A549 (cell line): ENCODE data around the gene RELT. TPM values are rescaled to one million over a fixed set of nuclear protein-coding genes. Genes with fewer than 3 reads are reported as not detected.

Experiments
- ATAC-seq, 2 experiments: fragments of 200-7000 bp in 1 of 2; fragments of >200 bp in 1 of 2; cut with Nextera tagmentation in 1 of 2; cut with Tn5 transposase in 1 of 2; 3 replicates each; pipeline versions ENCODE4 v1.8.0 to v1.9.1; 2018 to 2020; ENCODE audit warnings: mild to moderate bottlenecking in 1 of 2, moderate library complexity in 1 of 2
- CTCF ChIA-PET: fragments of 300-600 bp; sonication (Branson Sonifier 250); formaldehyde crosslinking; extraction: SDS; loops from one replicate; lab custom pipeline; 2021; ENCODE audit warnings: antibody characterized with exemption, inconsistent platforms; lab: Yijun Ruan, JAX
- POLR2A ChIA-PET: fragments of 350-600 bp; formaldehyde crosslinking; extraction: SDS; loops from one replicate; lab custom pipeline; 2021; ENCODE audit warnings: antibody characterized with exemption, inconsistent platforms; lab: Yijun Ruan, JAX
- DNase-seq, 2 experiments: peaks; one replicate each; pipeline versions ENCODE4 v3.0.0 to v3.0.0-alpha.2; 2011 to 2016; ENCODE audit warnings: low read depth in 1 of 2, low spot score in 1 of 2
- FAIRE-seq: peaks from 2 replicates; lab custom pipeline; 2011; peaks lifted over from hg19 to GRCh38; lab: Jason Lieb, UNC
- H3K27ac ChIP-seq, 2 experiments: fragments of >200 bp; sonication (Bioruptor Twin); formaldehyde crosslinking; 3 replicates each; pipeline ENCODE4 v1.5.1; 2016 to 2017
- H3K4me1 ChIP-seq: fragments of >200 bp; sonication (Bioruptor Twin); formaldehyde crosslinking; 3 replicates; pipeline ENCODE4 v1.6.1; 2016
- H3K4me2 ChIP-seq: fragments of >200 bp; sonication (Bioruptor Twin); formaldehyde crosslinking; 3 replicates; pipeline ENCODE4 v1.6.1; 2016
- H3K4me3 ChIP-seq: fragments of >200 bp; sonication (Bioruptor Twin); formaldehyde crosslinking; 3 replicates; pipeline ENCODE4 v1.5.1; 2016
- H3K9me3 ChIP-seq: fragments of >200 bp; sonication (Bioruptor Twin); formaldehyde crosslinking; 3 replicates; pipeline ENCODE4 v1.6.1; 2016
- BCL3 ChIP-seq: fragments of >200 bp; sonication (Bioruptor Twin); formaldehyde crosslinking; IDR thresholded peaks from 3 replicates; pipeline ENCODE4 v1.6.1; 2016
- BHLHE40 ChIP-seq: IDR thresholded peaks from 2 replicates; pipeline ENCODE4 v1.6.1; 2012; ENCODE audit warnings: low read depth, low read length, inconsistent platforms
- GATA3 ChIP-seq: IDR thresholded peaks from 2 replicates; pipeline ENCODE4 v1.6.1; 2012; ENCODE audit warnings: borderline replicate concordance
- HEYL ChIP-seq: fragments of 250-450 bp; sonication (Bioruptor Pico); IDR thresholded peaks from 2 replicates; pipeline ENCODE4 v1.8.0; 2021; ENCODE audit warnings: mild to moderate bottlenecking, moderate library complexity
- JUN ChIP-seq, 2 experiments: fragments of >200 bp; sonication (Bioruptor Twin); formaldehyde crosslinking; IDR thresholded peaks; 2 replicates in 1 of 2; 3 replicates in 1 of 2; pipeline ENCODE4 v1.6.1; 2016 to 2017
- JUNB ChIP-seq: fragments of >200 bp; sonication (Bioruptor Twin); formaldehyde crosslinking; IDR thresholded peaks from 2 replicates; pipeline ENCODE4 v1.6.1; 2016
- KDM1A ChIP-seq: fragments of 200-600 bp; sonication (generic); IDR thresholded peaks from 2 replicates; pipeline ENCODE4 v1.6.1; 2016; ENCODE audit warnings: low read depth, mild to moderate bottlenecking
- POLR2A ChIP-seq: IDR thresholded peaks from 2 replicates; pipeline ENCODE4 v1.6.1; 2012; ENCODE audit warnings: mild to moderate bottlenecking, low read length
- RAD21 ChIP-seq, 2 experiments: fragments of >200 bp in 1 of 2; sonication (Bioruptor Twin) in 1 of 2; formaldehyde crosslinking in 1 of 2; IDR thresholded peaks in 1 of 2; conservative IDR thresholded peaks in 1 of 2; 2 replicates in 1 of 2; 3 replicates in 1 of 2; pipeline ENCODE4 v1.6.1; 2012 to 2018; ENCODE audit warnings: inconsistent platforms in 1 of 2
- RCOR1 ChIP-seq: fragments of 150-350 bp; IDR thresholded peaks from 2 replicates; pipeline ENCODE4 v1.6.1; 2014; ENCODE audit warnings: antibody characterized with exemption, low read length, low read depth
- ZFP36 ChIP-seq: fragments of 450-650 bp; IDR thresholded peaks from 2 replicates; pipeline ENCODE4 v1.6.1; 2014; ENCODE audit warnings: borderline replicate concordance; ENCODE audit not compliant: partially characterized antibody
- WGBS: methylation state at CpG from one replicate; pipeline ENCODE4 v1.1.6; 2017; ENCODE audit errors: missing lambda C conversion rate; 5-methylcytosine and 5-hydroxymethylcytosine counted together
- polyA plus RNA-seq, 4 experiments: library from polyadenylated mRNA; depleted of rRNA in 3 of 4; stranded (reverse); fragments of >200 nt; fragmentation: RNase III in 1 of 4; extraction: RNeasy Plus Mini Kit Qiagen cat#74134 plus additional on column Dnase treatment in 1 of 4; gene quantifications; 2 replicates in 3 of 4; 3 replicates in 1 of 4; pipeline ENCODE4 v1.2.3, GENCODE V29; 2011 to 2017
- TF ChIP-seq, protein P1 (sequence below): fragments of >200 bp; sonication (Bioruptor Twin); formaldehyde crosslinking; IDR thresholded peaks from 3 replicates; pipeline ENCODE4 v1.5.1; 2016
- TF ChIP-seq, protein P2 (sequence below): fragments of 200-600 bp; sonication (generic); IDR thresholded peaks from 2 replicates; pipeline ENCODE4 v1.6.1; 2016; ENCODE audit warnings: antibody characterized with exemption, mild to moderate bottlenecking, moderate library complexity

RELT gene
- polyA plus RNA-seq, 2 of the 4 experiments (the other 2 are of a cell fraction): 2.9 to 5.2 TPM

DNA sequence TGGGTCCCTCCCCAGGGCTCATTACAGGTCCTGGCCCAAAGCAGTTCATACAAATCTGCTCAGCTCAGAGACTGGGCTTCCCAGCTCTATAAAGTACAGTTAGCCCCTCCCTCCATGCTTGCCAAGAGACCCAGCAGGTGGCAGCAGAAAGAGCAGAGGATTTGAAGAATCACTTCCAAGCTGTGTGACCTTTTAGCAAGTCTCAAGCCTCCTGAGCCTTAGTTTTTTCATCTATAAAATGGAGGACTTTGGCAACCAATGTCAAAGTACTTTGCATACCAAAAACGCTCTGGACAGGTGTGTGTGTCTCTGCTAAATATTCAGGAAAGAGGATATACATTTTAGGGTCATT, 26.6 kb downstream of the RELT start:
- Histone ChIP-seq H3K9me3 (no peaks in the 10 kb centered on the region), H3K4me3 (no peak overlapping the region), H3K4me2 (no peak overlapping the region), H3K4me1 (no peaks in the 10 kb centered on the region), H3K27ac (no peak overlapping the region)
- DNase-seq (no peak), ATAC-seq (peak; percentile 36 to 62; a peak in 4 of 6 replicates), FAIRE-seq (no peak)
- POLR2A ChIA-PET: no interaction called here
- WGBS: 31% methylated on average over 1 of the region's 1 CpG
- peak; percentile 43 for TF ChIP-seq ZFP36
- peak in 1 of 2 experiments; percentile 11; a peak in 1 of 5 replicates for TF ChIP-seq RAD21 (conservative IDR thresholded peaks at IDR 0.05 in 1 of 2, IDR thresholded peaks at IDR 0.05 in 1 of 2)
- TF ChIP-seq JUNB: no peak
- TF ChIP-seq, protein P1, sequence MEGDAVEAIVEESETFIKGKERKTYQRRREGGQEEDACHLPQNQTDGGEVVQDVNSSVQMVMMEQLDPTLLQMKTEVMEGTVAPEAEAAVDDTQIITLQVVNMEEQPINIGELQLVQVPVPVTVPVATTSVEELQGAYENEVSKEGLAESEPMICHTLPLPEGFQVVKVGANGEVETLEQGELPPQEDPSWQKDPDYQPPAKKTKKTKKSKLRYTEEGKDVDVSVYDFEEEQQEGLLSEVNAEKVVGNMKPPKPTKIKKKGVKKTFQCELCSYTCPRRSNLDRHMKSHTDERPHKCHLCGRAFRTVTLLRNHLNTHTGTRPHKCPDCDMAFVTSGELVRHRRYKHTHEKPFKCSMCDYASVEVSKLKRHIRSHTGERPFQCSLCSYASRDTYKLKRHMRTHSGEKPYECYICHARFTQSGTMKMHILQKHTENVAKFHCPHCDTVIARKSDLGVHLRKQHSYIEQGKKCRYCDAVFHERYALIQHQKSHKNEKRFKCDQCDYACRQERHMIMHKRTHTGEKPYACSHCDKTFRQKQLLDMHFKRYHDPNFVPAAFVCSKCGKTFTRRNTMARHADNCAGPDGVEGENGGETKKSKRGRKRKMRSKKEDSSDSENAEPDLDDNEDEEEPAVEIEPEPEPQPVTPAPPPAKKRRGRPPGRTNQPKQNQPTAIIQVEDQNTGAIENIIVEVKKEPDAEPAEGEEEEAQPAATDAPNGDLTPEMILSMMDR: peak; percentile 37
- TF ChIP-seq, protein P2, sequence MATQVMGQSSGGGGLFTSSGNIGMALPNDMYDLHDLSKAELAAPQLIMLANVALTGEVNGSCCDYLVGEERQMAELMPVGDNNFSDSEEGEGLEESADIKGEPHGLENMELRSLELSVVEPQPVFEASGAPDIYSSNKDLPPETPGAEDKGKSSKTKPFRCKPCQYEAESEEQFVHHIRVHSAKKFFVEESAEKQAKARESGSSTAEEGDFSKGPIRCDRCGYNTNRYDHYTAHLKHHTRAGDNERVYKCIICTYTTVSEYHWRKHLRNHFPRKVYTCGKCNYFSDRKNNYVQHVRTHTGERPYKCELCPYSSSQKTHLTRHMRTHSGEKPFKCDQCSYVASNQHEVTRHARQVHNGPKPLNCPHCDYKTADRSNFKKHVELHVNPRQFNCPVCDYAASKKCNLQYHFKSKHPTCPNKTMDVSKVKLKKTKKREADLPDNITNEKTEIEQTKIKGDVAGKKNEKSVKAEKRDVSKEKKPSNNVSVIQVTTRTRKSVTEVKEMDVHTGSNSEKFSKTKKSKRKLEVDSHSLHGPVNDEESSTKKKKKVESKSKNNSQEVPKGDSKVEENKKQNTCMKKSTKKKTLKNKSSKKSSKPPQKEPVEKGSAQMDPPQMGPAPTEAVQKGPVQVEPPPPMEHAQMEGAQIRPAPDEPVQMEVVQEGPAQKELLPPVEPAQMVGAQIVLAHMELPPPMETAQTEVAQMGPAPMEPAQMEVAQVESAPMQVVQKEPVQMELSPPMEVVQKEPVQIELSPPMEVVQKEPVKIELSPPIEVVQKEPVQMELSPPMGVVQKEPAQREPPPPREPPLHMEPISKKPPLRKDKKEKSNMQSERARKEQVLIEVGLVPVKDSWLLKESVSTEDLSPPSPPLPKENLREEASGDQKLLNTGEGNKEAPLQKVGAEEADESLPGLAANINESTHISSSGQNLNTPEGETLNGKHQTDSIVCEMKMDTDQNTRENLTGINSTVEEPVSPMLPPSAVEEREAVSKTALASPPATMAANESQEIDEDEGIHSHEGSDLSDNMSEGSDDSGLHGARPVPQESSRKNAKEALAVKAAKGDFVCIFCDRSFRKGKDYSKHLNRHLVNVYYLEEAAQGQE: no peak
- CTCF ChIA-PET: interaction anchor here (0.6 to 24.4 kb wide), 13 partner anchors 10 to 411 kb away, joined by 3 to 667 read pairs (median 4); partner anchors contain the start of gene RELT

- no peak for TF ChIP-seq POLR2A
- no peak for TF ChIP-seq HEYL
- TF ChIP-seq BHLHE40: no peak
- TF ChIP-seq JUN (IDR thresholded peaks at IDR 0.05): no peak
- TF ChIP-seq, protein P1: no peak
- TF ChIP-seq KDM1A: no peak
- no peak for TF ChIP-seq RCOR1
- no peak for TF ChIP-seq GATA3
- no peak for TF ChIP-seq JUNB
- no peak for TF ChIP-seq BCL3
- 85% methylated on average over 5 of the region's 5 CpGs for WGBS
- H3K4me1 ChIP-seq: no peaks in the 10 kb centered on the region
- ChIA-PET POLR2A (no interaction called here), CTCF (interaction anchor here (0.7 to 24.4 kb wide), 13 partner anchors 10 to 258 kb away, joined by 3 to 667 read pairs (median 4); partner anchors contain the start of gene RELT)
- no peak overlapping the region for H3K27ac ChIP-seq
- no peak overlapping the region for H3K4me3 ChIP-seq
- H3K9me3 ChIP-seq: no peaks in the 10 kb centered on the region
- no peak for FAIRE-seq
- no peak for ATAC-seq
- H3K4me2 ChIP-seq: no peak overlapping the region
- DNase-seq: no peak
These were observed 27.3 kb downstream of the RELT start for GRCh38 chr11:73403541-73403940.
